ENCODE measurements around the gene KIF26A. TPM values are rescaled to one million over a fixed set of nuclear protein-coding genes. Genes with fewer than 3 reads are reported as not detected.
A peak's percentile ranks its signal among the peaks of the same experiment; 100 is the strongest.

The KIF26A gene
- total RNA-seq, 1 experiment from 2014 or later, result 3.1 TPM

DNA sequence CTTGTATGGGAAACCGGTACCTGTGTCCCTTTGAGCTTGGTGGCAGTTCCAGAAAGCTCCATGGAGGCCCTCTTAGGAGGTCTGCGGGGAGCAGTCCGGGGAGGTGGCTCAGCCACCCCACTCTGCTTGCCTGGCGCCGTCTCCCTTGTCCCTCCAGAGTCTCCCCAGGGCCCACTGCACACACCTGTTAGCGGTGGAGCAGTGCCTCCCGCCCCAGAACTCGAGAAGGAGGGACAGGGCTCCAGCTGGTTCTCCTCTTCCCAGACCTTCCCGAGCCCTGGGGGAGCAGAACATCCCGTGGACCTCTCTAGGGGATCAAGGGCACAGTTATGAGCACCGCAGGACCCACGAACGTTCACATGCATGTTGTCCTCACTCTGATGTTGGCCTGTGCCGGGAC lies 42.1 kb upstream of the KIF26A start:
- no peak for ATAC-seq
- DNase-seq, result no peak
- no peak overlapping the region for H2AFZ ChIP-seq (ENCODE audit: low read length)
- ChIA-PET CTCF (no interaction called here), POLR2A (ENCODE audit: unreplicated experiment) (no interaction called here)
- no peak overlapping the region for H3K4me2 ChIP-seq (ENCODE audit: low read length)
- no TSS peak for BruUV-seq (replicated peaks)
- intact Hi-C loops (cut with micrococcal nuclease), result no loop called here
- H4K20me1 ChIP-seq (ENCODE audit: low read length), result no peaks in the 10 kb centered on the region
- H3K4me3 ChIP-seq (ENCODE audit: low read length), result no peak overlapping the region
- H3K27me3 ChIP-seq (ENCODE audit: low read length), result no peaks in the 10 kb centered on the region
- H3F3A ChIP-seq (ENCODE audit: low read length, unreplicated experiment), result no peaks in the 10 kb centered on the region
- TF ChIP-seq EZH2phosphoT487 (IDR thresholded peaks at IDR 0.05; ENCODE audit: borderline replicate concordance, low read length), result no peak
- TF ChIP-seq, protein P1, sequence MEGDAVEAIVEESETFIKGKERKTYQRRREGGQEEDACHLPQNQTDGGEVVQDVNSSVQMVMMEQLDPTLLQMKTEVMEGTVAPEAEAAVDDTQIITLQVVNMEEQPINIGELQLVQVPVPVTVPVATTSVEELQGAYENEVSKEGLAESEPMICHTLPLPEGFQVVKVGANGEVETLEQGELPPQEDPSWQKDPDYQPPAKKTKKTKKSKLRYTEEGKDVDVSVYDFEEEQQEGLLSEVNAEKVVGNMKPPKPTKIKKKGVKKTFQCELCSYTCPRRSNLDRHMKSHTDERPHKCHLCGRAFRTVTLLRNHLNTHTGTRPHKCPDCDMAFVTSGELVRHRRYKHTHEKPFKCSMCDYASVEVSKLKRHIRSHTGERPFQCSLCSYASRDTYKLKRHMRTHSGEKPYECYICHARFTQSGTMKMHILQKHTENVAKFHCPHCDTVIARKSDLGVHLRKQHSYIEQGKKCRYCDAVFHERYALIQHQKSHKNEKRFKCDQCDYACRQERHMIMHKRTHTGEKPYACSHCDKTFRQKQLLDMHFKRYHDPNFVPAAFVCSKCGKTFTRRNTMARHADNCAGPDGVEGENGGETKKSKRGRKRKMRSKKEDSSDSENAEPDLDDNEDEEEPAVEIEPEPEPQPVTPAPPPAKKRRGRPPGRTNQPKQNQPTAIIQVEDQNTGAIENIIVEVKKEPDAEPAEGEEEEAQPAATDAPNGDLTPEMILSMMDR (conservative IDR thresholded peaks at IDR 0.05; ENCODE audit: low read depth, low read length), result no peak
- TF ChIP-seq EZH2 (IDR thresholded peaks at IDR 0.05; ENCODE audit: low read length, unreplicated experiment), result no peak
- H3K79me2 ChIP-seq (ENCODE audit: low read length), result no peaks in the 10 kb centered on the region
- no peaks in the 10 kb centered on the region for H3K9me3 ChIP-seq (ENCODE audit: low read length)
- no peak overlapping the region for H3K9ac ChIP-seq (ENCODE audit: low read length)
- no peaks in the 10 kb centered on the region for H3K36me3 ChIP-seq (ENCODE audit: low read depth, low read length)
- H3K27ac ChIP-seq (ENCODE audit: low read length), result no peak overlapping the region
- peaks cover 8% of the 10 kb centered on the region for H3K4me1 ChIP-seq (ENCODE audit: insufficient read depth, low read length)
- H3K9me2 ChIP-seq (replicated peaks; ENCODE audit: low read length), result no peaks in the 10 kb centered on the region

DNA sequence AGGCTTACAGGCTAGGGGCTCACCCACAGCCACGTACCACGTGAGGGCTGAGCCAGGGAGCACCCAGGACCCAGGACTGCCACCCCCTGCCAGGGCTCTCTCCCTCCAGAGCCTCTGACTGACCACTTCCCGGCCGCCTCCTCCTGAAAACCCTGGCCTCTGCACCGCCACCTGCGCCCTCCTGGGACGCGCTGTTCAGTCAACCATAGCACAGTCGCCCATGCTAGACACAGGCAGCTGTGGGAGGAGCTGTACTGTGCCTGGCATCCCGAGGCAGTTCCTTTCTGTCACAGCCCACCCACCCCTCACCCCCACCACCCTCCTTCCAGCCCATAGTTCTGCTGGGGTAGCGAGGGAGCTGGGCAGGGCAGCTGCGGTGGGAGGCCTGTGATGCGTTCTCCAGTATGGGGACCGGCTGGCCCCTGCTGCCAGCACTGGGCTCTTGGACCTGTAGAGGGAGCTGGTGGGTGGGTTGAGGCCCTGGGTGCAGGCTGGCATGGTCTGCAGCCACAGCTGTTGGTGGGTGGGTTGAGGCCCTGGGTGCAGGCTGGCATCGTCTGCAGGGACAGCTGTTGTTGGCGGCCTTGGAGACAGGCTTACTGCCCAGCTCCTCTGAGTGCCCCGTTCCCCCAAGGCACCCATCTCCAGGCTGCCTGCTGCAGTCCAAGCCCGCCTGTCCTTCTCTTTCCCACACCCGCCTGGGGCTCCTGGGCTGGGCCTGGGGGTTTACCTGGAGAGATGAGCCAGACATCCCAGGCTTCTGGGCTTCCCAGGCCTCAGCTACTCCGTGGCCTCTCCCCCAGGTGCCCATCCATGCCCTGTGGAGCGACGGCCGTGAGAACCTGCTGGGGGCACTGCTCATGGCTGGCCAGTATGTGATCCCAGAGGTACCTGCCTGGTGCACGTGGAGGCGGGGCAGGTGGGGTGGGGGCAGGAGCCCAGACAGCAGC lies 41.4 kb upstream of the KIF26A start:
- H3K4me2 ChIP-seq (ENCODE audit: low read length), result no peak overlapping the region
- intact Hi-C loops (cut with micrococcal nuclease), result no loop called here
- BruUV-seq (replicated peaks), result no TSS peak
- POLR2A ChIA-PET (ENCODE audit: unreplicated experiment), result no interaction called here
- no peaks in the 10 kb centered on the region for H4K20me1 ChIP-seq (ENCODE audit: low read length)
- H3K4me3 ChIP-seq (ENCODE audit: low read length), result no peak overlapping the region
- H3K79me2 ChIP-seq (ENCODE audit: low read length), result no peaks in the 10 kb centered on the region
- DNase-seq (peak; percentile 21), ATAC-seq (no peak)
- no peak overlapping the region for H3K27ac ChIP-seq (ENCODE audit: low read length)
- no peak overlapping the region for H3K9ac ChIP-seq (ENCODE audit: low read length)
- H3F3A ChIP-seq (ENCODE audit: low read length, unreplicated experiment), result no peaks in the 10 kb centered on the region
- no peaks in the 10 kb centered on the region for H3K9me2 ChIP-seq (replicated peaks; ENCODE audit: low read length)
- CTCF ChIA-PET, result no interaction called here
- no peaks in the 10 kb centered on the region for H3K36me3 ChIP-seq (ENCODE audit: low read depth, low read length)
- H2AFZ ChIP-seq (ENCODE audit: low read length), result no peak overlapping the region
- no peak for TF ChIP-seq EZH2 (IDR thresholded peaks at IDR 0.05; ENCODE audit: low read length, unreplicated experiment)
- TF ChIP-seq EZH2phosphoT487 (IDR thresholded peaks at IDR 0.05; ENCODE audit: borderline replicate concordance, low read length), result no peak
- TF ChIP-seq, protein P1 (conservative IDR thresholded peaks at IDR 0.05; ENCODE audit: low read depth, low read length), result 0 out of 2 replicates have a peak, but pooled peaks have one; percentile 26
- peaks cover 10% of the 10 kb centered on the region for H3K4me1 ChIP-seq (ENCODE audit: insufficient read depth, low read length)
- no peaks in the 10 kb centered on the region for H3K9me3 ChIP-seq (ENCODE audit: low read length)
- no peaks in the 10 kb centered on the region for H3K27me3 ChIP-seq (ENCODE audit: low read length)
